C4-2B (cell line): Measurements from ENCODE around the gene OSBPL8.

Experiments used
- CTCF ChIP-seq: fragments of 450-650 bp; conservative IDR thresholded peaks from 2 replicates; pipeline ENCODE4 v1.5.1; 2017; ENCODE audit warnings: mild to moderate bottlenecking
- ZFX ChIP-seq: fragments of 450-650 bp; IDR thresholded peaks from 2 replicates; pipeline ENCODE4 v1.6.1; 2017

DNA sequence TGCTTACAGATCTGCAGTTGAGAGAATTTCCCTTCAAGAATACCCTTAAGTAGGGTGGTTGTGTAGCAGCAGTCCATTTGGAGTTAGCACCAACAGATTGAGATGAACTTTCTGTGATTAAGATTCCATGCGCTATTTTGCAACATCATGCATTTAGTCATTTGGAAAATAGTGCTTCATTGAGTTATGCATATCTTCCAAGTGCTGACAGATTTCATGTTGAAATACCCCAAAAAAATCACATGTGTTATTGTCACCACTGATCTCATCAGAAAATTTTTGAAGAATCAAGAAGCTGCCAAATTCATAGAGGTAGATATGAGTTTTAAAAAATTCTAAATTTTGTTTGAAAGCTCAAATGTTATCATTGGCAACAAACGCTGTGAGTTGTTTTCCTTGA lies 35.5 kb upstream of the OSBPL8 start:
- TF ChIP-seq CTCF (no peak), ZFX (no peak)
